K562 (cell line): ENCODE data around the gene SEC63. TPM values are rescaled to one million over a fixed set of nuclear protein-coding genes. Genes with fewer than 3 reads are reported as not detected.

Source experiments
- ATAC-seq: fragments of 200-7000 bp; cut with Tn5 transposase; 3 replicates; pipeline ENCODE4 v1.9.1; 2020; ENCODE audit warnings: moderate library complexity
- BruUV-seq: library from RNA; stranded (reverse); fragments of 400-500 nt; replicated peaks from 2 replicates; lab custom pipeline; 2021; lab: Mats Ljungman, UMichigan
- CTCF ChIA-PET: fragments of 300-600 bp; formaldehyde crosslinking; extraction: SDS; loops from one replicate; lab custom pipeline; 2021; ENCODE audit warnings: low intra/inter-chr PET ratio; lab: Yijun Ruan, JAX
- POLR2A ChIA-PET: fragments of 300-600, 350-650 bp; sonication (Branson Sonifier 250); formaldehyde crosslinking; extraction: SDS; loops from one replicate; lab custom pipeline; 2021; ENCODE audit warnings: antibody characterized with exemption, inconsistent platforms; lab: Yijun Ruan, JAX
- DNase-seq, 4 experiments: peaks; one replicate each; pipeline versions ENCODE4 v3.0.0 to v3.0.0-alpha.2; 2011 to 2018; ENCODE audit warnings: low spot score in 3 of 4, mixed read lengths in 3 of 4; ENCODE audit errors: extremely low read depth in 1 of 4
- FAIRE-seq: peaks from 2 replicates; lab custom pipeline; 2011; peaks lifted over from hg19 to GRCh38; lab: Jason Lieb, UNC
- H2AFZ ChIP-seq: 2 replicates; pipeline ENCODE4 v1.6.0; 2011; ENCODE audit warnings: low read depth, low read length, control low read depth, inconsistent platforms
- H3K27ac ChIP-seq: fragments of 200-600 bp; 3 replicates; pipeline ENCODE4 v1.8.0; 2011; ENCODE audit warnings: low read depth, mild to moderate bottlenecking, control low read depth, inconsistent platforms, low read length, moderate library complexity, mixed read lengths; ENCODE audit errors: extremely low read depth
- H3K27me3 ChIP-seq, 2 experiments: fragments of 300-600 bp in 1 of 2; 2 replicates in 1 of 2; 3 replicates in 1 of 2; pipeline versions ENCODE4 v1.6.0 to v1.8.0; 2011; ENCODE audit warnings: inconsistent platforms in 2 of 2, low read length in 2 of 2, mild to moderate bottlenecking in 1 of 2, mixed read lengths in 1 of 2, moderate library complexity in 1 of 2; ENCODE audit not compliant: control insufficient read depth in 2 of 2, insufficient read depth in 2 of 2
- H3K36me3 ChIP-seq: fragments of 300-600 bp; 3 replicates; pipeline ENCODE4 v1.8.0; 2011; ENCODE audit warnings: mild to moderate bottlenecking, low read length, inconsistent platforms; ENCODE audit not compliant: control insufficient read depth, insufficient read depth
- H3K4me1 ChIP-seq, 2 experiments: fragments of 200-600 bp in 1 of 2; replicated peaks in 1 of 2; 2 replicates in 1 of 2; 3 replicates in 1 of 2; pipeline versions ENCODE4 v1.5.1 to v1.8.0; 2011; ENCODE audit warnings: inconsistent platforms in 2 of 2, low read length in 2 of 2, mild to moderate bottlenecking in 1 of 2, mixed read lengths in 1 of 2, moderate library complexity in 1 of 2; ENCODE audit not compliant: control insufficient read depth in 2 of 2, insufficient read depth in 2 of 2
- H3K4me2 ChIP-seq: 2 replicates; pipeline ENCODE4 v1.6.1; 2011; ENCODE audit warnings: low read length, control low read depth, inconsistent platforms, mixed read lengths; ENCODE audit not compliant: insufficient read depth
- H3K4me3 ChIP-seq: fragments of 200-600 bp; sonication (generic), shearing (Covaris generic); 2 replicates; pipeline ENCODE4 v1.5.1; 2016; ENCODE audit warnings: control low read depth, inconsistent platforms
- H3K79me2 ChIP-seq: fragments of 200-600 bp; 3 replicates; pipeline ENCODE4 v1.8.0; 2011; ENCODE audit warnings: low read length, inconsistent platforms; ENCODE audit not compliant: control insufficient read depth, insufficient read depth
- H3K9ac ChIP-seq, 2 experiments: 2 replicates each; pipeline versions ENCODE4 v1.6.0 to v1.6.1; 2011; ENCODE audit warnings: low read depth in 2 of 2, low read length in 2 of 2, control low read depth in 1 of 2, inconsistent platforms in 1 of 2, mild to moderate bottlenecking in 1 of 2, mixed read lengths in 1 of 2; ENCODE audit not compliant: insufficient read depth in 1 of 2
- H3K9me1 ChIP-seq: one replicate; pipeline ENCODE4 v1.6.0; 2011; ENCODE audit warnings: inconsistent platforms, mild to moderate bottlenecking, low read length, moderate library complexity; ENCODE audit not compliant: control insufficient read depth, insufficient read depth
- H3K9me3 ChIP-seq: replicated peaks from 2 replicates; pipeline ENCODE4 v1.5.1; 2011; ENCODE audit warnings: low read depth, low read length, inconsistent platforms; ENCODE audit not compliant: control insufficient read depth, insufficient read depth
- H4K20me1 ChIP-seq: replicated peaks from 2 replicates; pipeline ENCODE4 v1.6.1; 2011; ENCODE audit warnings: low read length, inconsistent platforms, mixed read lengths; ENCODE audit not compliant: control insufficient read depth, insufficient read depth
- AFF4 ChIP-seq: sonication (generic); formaldehyde crosslinking; IDR thresholded peaks from 2 replicates; pipeline ENCODE4 v1.8.0; 2023; ENCODE audit warnings: mild to moderate bottlenecking, missing genetic modification reagents
- ATF3 ChIP-seq, 2 experiments: fragments of 450-650 bp in 1 of 2; sonication (generic) in 1 of 2; formaldehyde crosslinking in 1 of 2; IDR thresholded peaks in 1 of 2; conservative IDR thresholded peaks in 1 of 2; 2 replicates each; pipeline versions ENCODE4 v1.6.1 to v1.8.1; 2016 to 2023; ENCODE audit warnings: mild to moderate bottlenecking in 2 of 2, moderate library complexity in 2 of 2, inconsistent platforms in 1 of 2, missing genetic modification reagents in 1 of 2
- HMBOX1 ChIP-seq: sonication (generic); IDR thresholded peaks from 2 replicates; pipeline ENCODE4 v1.6.1; 2016
- PBX2 ChIP-seq, 2 experiments: IDR thresholded peaks in 1 of 2; conservative IDR thresholded peaks in 1 of 2; 2 replicates each; pipeline ENCODE4 v1.6.1; 2016; ENCODE audit warnings: low read depth in 2 of 2, mild to moderate bottlenecking in 1 of 2, missing compliant biosample characterization in 1 of 2, missing genetic modification characterization in 1 of 2, moderate library complexity in 1 of 2
- PKNOX1 ChIP-seq: fragments of 450-650 bp; IDR thresholded peaks from 2 replicates; pipeline ENCODE4 v1.6.1; 2016
- RFX1 ChIP-seq: fragments of 450-650 bp; IDR thresholded peaks from 2 replicates; pipeline ENCODE4 v1.6.1; 2016; ENCODE audit warnings: mild to moderate bottlenecking, moderate library complexity
- SPI1 ChIP-seq: IDR thresholded peaks from 2 replicates; pipeline ENCODE4 v1.6.1; 2011; ENCODE audit warnings: low read depth, low read length, control low read depth, borderline replicate concordance
- USF2 ChIP-seq: sonication (generic); formaldehyde crosslinking; IDR thresholded peaks from 2 replicates; pipeline ENCODE4 v1.5.0; 2020; ENCODE audit warnings: missing genetic modification reagents
- WGBS: fragments of 100-300 bp; shearing (Covaris generic); methylation state at CpG from one replicate; pipeline ENCODE4 v1.1.6; 2016; ENCODE audit warnings: low coverage, mixed read lengths; ENCODE audit not compliant: insufficient coverage; ENCODE audit errors: missing lambda C conversion rate; 5-methylcytosine and 5-hydroxymethylcytosine counted together
- in situ Hi-C: fragments of 300-500 bp; cut with MboI; formaldehyde crosslinking; loops from 4 replicates; pipeline ENCODE4 v1.15.0; 2018; ENCODE audit warnings: inconsistent platforms, mixed read lengths
- intact Hi-C: fragments of 100-400 bp; cut with micrococcal nuclease; formaldehyde crosslinking; loops from 2 replicates; pipeline ENCODE4 v1.14.2; 2022
- polyA plus RNA-seq, 8 experiments: library from polyadenylated mRNA; depleted of rRNA in 4 of 8; stranded (reverse) in 5 of 8; unstranded in 3 of 8; fragments of >200 nt; fragmentation: Nextera tagmentation in 2 of 8; fragmentation: Illumina TruSeq in 1 of 8; extraction: Ambion mirVana in 2 of 8; extraction: Trizol in 1 of 8; gene quantifications; 2 replicates each; pipeline versions ENCODE4 v1.2.1 to v1.2.3, GENCODE V29; 2011 to 2014; ENCODE audit warnings: inconsistent platforms in 1 of 8, missing spikeins in 1 of 8
- total RNA-seq, 7 experiments: library from RNA; depleted of rRNA in 6 of 7; stranded (reverse); fragments of >200 nt in 6 of 7; fragmentation: Illumina TruSeq in 2 of 7; extraction: Trizol in 2 of 7; gene quantifications; 2 replicates each; pipeline versions ENCODE4 v1.2.1 to v1.2.3, GENCODE V29; 2011 to 2021; ENCODE audit warnings: low replicate concordance in 1 of 7

SEC63 gene
- total and polyA plus RNA-seq, 9 of the 15 experiments (the other 6 are each of a cell fraction or from before 2014, with no cell fraction given): 13.8 to 74.6 (median 28.4) TPM

- WGBS: 38% methylated on average over 8 of the region's 8 CpGs
- in situ Hi-C loops (no loop called here), intact Hi-C loops (no loop called here)
- no peaks in the 10 kb centered on the region for H3K79me2 ChIP-seq
- CTCF ChIA-PET: no interaction called here
- no peak overlapping the region for H3K4me2 ChIP-seq
- H3K4me1 ChIP-seq: no peaks in the 10 kb centered on the region
- H3K27me3 ChIP-seq: no peaks in the 10 kb centered on the region
- H3K27ac ChIP-seq: no peak overlapping the region
- H3K9me3 ChIP-seq: no peaks in the 10 kb centered on the region
- DNase-seq (no peak), ATAC-seq (peak; percentile 34; the same call in 2 of the 3 replicates), FAIRE-seq (no peak)
- H3K9me1 ChIP-seq: no peaks in the 10 kb centered on the region
- BruUV-seq: no TSS peak
- POLR2A ChIA-PET: no interaction called here
- H4K20me1 ChIP-seq: no peaks in the 10 kb centered on the region
- H3K4me3 ChIP-seq: no peak overlapping the region
- TF ChIP-seq HMBOX1 (0 out of 2 replicates have a peak, but pooled peaks have one; percentile 25), USF2 (CRISPR knock-in tag) (no peak), AFF4 (CRISPR knock-in tag) (no peak), RFX1 (peak; percentile 62), ATF3 (IDR thresholded peaks at IDR 0.05) (peak; percentile 19; the same call in 1 of the 2 replicates), ATF3 (CRISPR knock-in tag; conservative IDR thresholded peaks at IDR 0.05) (no peak), PKNOX1 (peak; percentile 68), SPI1 (0 out of 2 replicates have a peak, but pooled peaks have one; percentile 28), PBX2 (CRISPR knock-in tag; IDR thresholded peaks at IDR 0.05; ENCODE audit: low read depth) (no peak), PBX2 (tag; conservative IDR thresholded peaks at IDR 0.05; ENCODE audit: low read depth) (peak; percentile 58)
- H2AFZ ChIP-seq: no peak overlapping the region
- H3K9ac ChIP-seq: no peak overlapping the region
- no peaks in the 10 kb centered on the region for H3K36me3 ChIP-seq
Measured at GRCh38 chr6:107972413-107973096, 14.5 kb upstream of the SEC63 start.
